Measurements from ENCODE around the gene MBTPS1. TPM values are rescaled to one million over a fixed set of nuclear protein-coding genes. Genes with fewer than 3 reads are reported as not detected.

MBTPS1 gene
- polyA plus RNA-seq, 3 donors, result 29.8 to 56.3 (median 46.8) TPM

DNA sequence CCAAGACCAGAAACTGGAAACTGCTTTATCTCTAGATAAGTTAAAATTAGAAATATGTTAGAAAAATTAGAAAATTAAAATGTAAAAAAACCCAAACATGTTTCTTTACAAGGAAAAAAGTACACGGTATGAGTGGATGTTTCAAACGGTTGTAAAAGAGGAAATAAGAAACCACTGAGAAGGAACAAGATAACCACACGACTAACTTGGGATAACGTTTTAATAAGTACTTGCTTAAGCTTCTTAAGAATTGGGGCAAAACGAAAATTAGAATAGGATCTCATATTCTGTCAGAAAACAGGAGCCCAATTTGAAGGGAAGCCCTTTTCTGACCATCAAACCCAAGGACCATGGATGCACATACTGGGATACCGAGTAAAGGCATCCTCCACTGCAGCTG lies 31.0 kb downstream of the MBTPS1 start:
- H3K27ac ChIP-seq (ENCODE audit: low read depth, low read length), result no peak overlapping the region
- 36 to 64% (median 42%) methylated on average over 6 of the region's 6 CpGs for WGBS, 3 donors

DNA sequence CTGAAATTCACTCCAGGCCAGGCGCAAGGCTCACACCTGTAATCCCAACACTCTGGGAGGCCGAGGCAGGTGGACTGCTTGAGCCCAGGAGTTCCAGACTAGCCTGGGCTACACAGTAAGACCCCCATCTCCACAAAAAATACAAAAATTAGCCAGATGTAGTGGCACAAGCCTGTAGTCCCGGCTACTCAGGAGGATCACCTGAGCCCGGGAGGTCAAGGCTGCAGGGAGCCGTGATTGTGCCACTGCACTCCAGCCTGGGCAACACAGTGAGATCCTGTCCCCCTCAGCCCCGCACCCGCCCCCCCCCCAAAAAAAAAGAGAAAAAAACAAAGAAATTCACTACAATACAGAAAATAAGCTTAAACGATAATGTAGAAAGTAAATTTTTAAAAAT lies 31.5 kb downstream of the MBTPS1 start:
- 72 to 79% (median 75%) methylated on average over 8 of the region's 8 CpGs for WGBS, 3 donors
- H3K27ac ChIP-seq (ENCODE audit: low read depth, low read length), result no peak overlapping the region

DNA sequence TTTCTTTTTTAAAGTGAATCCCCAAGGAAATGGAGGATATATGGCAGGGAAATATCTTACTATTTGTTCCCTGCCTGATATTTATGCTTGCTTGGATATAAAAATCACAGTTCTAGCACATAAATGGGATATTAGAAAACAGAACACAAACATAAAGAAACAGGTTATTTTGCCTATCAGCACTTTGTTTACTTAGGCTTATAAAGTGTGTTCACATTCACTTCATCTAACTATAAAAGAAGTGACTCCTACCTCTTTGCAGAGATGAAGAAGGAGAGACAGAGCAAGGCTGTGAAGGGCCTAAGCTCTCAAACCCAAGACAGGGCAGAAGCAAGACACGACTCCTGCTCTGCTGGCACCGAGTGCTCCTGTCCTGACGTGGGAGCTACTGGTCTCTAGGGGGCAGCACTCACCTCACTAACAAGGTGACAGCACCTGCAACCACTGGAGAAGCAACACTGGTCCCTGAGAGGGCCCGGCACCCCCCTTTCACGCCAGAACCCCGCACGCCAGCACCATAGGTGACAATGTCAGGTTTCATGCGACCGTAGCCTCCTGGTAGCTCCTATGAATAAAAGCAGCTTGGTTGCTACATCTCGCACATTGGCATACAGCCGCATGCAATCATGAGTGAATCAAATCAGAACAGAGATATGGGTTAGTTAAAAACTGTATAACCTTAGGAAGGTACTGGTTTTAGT lies 32.0 kb downstream of the MBTPS1 start:
- WGBS, 3 donors, result 46 to 60% (median 52%) methylated on average over 11 of the region's 11 CpGs
- no peak overlapping the region for H3K27ac ChIP-seq (ENCODE audit: low read depth, low read length)

DNA sequence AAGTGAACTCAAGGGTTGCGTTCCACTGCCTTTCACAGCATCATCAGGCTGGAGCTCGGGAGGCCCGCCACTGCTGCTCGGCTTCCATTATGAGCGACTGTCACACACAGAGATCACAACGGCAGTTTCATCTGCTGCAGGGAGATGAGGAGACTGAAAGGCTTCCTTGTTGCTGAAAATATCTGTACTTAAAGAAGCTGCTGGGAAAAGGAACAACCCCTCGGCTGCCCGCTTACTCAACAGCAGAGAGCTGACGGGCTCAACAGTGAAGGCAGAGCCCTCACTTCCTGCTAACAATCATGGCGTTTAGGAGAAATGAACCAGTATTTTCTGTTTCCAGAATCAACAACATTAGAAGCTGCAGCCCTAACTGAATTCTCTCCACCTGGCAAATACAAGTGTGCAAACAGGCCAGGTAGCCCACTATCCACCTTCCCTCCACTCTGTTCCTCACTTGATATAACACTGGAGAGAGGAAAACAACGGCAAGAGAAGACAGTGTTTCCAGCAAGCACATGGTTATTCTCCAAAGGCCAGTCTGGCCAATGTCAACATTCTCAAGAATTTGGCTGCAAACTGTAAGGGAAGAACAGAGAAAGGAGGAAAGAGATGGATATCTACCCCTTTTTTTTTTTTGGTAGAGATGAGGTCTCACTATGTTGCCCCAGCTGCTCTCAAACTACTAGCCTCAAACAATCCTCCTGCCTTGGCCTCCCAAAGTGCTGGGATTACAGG lies 33.7 kb downstream of the MBTPS1 start:
- WGBS, 3 donors, result 51 to 86% (median 60%) methylated on average over 11 of the region's 11 CpGs
- no peak overlapping the region for H3K27ac ChIP-seq (ENCODE audit: low read depth, low read length)

DNA sequence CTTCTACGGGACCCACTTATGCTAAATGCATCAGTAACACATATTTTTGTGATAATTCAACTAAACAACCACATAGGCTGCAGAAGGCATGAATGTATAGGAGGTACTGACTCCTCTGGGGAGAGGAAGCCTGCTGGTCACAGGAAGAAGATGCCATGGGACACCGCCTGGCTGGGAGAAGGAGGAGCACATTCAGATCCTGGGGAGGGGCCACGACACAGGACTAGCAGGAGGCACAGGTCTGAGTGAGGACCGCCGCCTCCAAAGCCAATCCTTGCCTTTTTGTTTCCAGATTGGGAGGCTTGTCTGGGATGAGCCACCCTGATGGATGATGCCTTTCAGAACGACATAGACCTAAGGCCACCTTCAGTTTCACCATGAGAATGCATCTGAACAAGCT lies 34.6 kb downstream of the MBTPS1 start:
- no peak overlapping the region for H3K27ac ChIP-seq (ENCODE audit: low read depth, low read length)
- 87 to 88% (median 88%) methylated on average over 6 of the region's 6 CpGs for WGBS, 3 donors

DNA sequence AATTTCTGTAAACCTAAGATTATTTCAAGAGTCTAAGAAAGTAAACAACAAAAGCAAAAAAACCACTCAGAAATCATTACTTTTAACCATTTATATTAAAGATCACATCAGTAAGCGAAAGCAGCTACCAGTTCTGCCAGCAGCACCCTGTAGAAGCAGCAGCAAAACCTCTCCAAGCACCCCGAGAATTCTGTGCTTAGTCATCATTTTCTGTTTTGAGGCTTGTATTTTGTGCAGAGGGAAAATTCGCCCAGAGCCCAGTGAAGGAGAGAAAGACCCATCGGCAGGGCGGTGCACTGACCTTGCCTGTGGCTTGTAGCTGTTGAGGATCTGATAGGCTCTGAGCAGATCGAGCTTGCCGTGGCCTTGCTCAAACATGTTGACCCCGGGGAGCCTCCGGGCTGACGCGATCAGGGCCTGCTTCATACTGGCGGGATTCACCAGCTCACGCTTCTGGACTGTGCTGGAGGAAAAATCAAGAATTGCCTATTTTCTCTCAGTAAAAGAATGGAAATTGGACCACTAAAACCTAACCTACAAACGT lies 35.2 kb downstream of the MBTPS1 start:
- H3K27ac ChIP-seq (ENCODE audit: low read depth, low read length), result no peak overlapping the region
- 80 to 91% (median 81%) methylated on average over 14 of the region's 14 CpGs for WGBS, 3 donors

DNA sequence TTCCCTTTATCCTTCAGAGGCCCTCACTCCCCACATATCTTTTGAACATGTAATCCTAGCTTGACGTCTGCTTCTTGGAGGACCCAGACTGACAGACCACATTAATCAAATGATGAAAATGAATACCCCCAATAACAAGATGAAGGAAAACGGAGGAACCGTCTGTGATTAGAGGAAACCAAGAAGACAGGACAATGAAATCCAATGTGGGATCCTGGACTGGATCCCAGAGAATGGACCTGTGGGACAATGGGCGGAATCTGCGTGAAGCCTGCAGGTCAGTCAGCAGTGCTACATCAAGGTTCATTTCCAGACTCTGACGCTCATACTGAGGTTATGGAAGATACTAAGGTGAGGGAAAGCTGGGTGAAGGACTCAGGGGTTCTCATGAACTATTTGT lies 35.9 kb downstream of the MBTPS1 start:
- no peak overlapping the region for H3K27ac ChIP-seq (ENCODE audit: low read depth, low read length)
- 81 to 86% (median 83%) methylated on average over 6 of the region's 6 CpGs for WGBS, 3 donors

DNA sequence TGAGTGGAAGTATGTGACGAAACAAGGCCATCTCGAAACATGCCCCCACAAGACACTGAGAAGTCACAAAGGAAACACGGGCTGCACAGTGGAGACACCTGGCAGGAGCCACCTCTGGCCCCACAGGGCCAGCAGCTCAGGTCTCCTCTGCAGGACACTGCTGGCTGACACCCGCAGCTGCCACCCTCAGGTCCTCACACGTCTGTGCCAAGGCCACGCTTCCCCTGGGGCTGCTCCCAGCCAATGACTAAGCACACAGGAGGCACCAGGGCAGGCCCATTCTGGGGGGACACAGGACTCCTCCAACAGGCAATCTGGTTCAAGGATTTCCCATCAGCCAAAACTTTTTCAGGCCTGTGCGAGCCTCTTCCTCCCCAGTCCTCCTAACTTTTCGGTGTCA lies 36.4 kb downstream of the MBTPS1 start:
- no peak overlapping the region for H3K27ac ChIP-seq (ENCODE audit: low read depth, low read length)
- WGBS, 3 donors, result 71 to 82% (median 72%) methylated on average over 8 of the region's 8 CpGs

DNA sequence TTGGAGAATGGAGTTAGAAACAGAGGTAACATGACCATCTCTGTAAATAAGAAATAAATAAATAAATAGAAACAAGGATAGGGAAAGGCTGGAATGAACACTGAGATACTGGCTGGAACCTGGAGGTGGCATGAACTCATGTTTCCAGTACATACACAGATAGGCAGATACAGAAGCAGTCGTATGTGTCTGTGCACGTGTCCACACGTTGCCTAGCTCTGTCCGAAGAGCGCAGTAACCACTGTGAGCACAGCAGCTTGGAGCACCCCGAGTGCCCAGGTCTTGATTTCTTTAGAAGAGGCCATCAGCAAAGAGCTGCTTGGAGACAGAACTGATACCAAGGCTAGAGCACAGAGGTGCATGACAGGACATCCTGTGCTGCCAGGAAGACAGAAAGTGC lies 37.1 kb downstream of the MBTPS1 start:
- 87 to 96% (median 92%) methylated on average over 6 of the region's 6 CpGs for WGBS, 3 donors
- no peak overlapping the region for H3K27ac ChIP-seq (ENCODE audit: low read depth, low read length)

DNA sequence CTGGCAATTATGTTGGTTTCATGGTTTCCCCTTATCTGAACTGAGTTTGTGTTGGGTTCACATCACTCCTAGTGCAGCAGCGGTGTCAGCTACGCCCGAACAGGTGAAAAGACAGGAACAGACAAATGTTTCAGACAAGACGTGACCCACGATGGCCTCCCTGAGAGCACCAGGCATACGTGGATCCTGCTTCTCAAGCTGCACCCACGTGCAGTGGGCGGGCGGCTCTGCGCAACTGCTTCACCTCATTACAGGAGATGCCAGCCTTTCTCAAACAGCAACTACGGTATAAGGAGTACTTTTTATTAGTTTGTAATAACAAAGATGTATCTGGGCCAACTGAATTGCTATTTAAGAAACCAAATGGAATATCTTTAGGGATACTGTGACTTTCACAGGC lies 41.4 kb downstream of the MBTPS1 start:
- no peak overlapping the region for H3K27ac ChIP-seq (ENCODE audit: low read depth, low read length)
- WGBS, 3 donors, result 91 to 95% (median 91%) methylated on average over 11 of the region's 11 CpGs

DNA sequence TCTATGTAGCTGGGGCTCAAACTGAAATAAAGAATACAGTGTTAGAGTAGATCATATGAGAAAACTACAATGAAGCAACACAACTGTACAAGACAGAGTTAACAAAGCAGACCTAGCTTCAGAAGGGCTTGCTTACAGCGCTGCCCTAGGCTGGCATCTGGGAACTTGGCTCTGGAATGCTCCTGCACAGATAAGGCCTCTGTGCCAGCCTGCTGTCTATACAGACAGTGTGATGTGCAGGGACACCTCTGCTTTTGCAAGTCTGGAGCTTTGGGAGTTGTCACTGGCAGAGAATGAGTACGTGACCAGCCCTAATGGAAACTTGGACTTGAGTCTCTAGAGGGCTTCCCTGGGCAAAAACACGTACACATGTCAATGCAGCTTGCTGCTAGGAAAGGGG lies 42.0 kb downstream of the MBTPS1 start:
- H3K27ac ChIP-seq (ENCODE audit: low read depth, low read length), result no peak overlapping the region
- WGBS, 3 donors, result 76 to 88% (median 79%) methylated on average over 3 of the region's 3 CpGs

DNA sequence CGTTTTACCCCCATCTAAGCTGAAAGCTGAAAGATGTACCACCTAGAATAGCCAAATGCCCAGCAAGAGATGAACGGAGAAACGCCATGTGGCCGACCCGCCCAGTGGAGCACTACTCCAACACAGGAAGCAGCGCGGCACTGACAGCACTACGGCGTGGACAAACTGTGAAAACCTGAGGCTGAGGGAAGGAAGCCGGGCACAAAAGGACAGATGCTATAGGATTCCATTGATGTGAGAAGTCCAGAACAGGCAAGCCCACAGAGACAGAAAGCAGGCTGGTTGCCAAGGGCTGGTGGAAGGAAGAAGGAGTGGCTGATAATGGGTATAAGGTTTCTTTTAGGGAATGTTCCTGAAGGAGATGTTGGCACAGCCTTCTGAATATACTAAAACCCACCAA lies 44.7 kb downstream of the MBTPS1 start:
- 77 to 80% (median 78%) methylated on average over 10 of the region's 10 CpGs for WGBS, 3 donors
- no peak overlapping the region for H3K27ac ChIP-seq (ENCODE audit: low read depth, low read length)

DNA sequence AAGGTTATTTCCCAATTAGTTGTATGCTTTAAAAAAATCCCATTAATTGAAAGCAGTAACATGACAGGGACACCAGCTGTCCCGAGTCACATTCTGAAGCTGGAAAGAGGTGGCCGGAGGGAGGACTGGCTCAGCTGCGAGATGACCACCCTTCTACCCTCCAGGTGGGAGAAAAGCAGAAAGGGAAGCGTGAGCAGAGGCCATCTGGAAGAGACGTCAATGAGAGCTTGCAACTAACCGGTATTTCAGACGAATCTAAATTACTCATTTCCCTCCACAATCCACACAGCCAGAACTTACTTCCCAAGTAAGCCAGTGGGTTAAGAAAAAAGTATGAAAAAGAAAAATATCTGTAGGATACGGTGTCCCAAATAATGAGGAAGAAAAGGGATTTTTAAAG lies 45.6 kb downstream of the MBTPS1 start:
- H3K27ac ChIP-seq (ENCODE audit: low read depth, low read length), result no peak overlapping the region
- WGBS, 3 donors, result 79 to 92% (median 86%) methylated on average over 8 of the region's 8 CpGs

DNA sequence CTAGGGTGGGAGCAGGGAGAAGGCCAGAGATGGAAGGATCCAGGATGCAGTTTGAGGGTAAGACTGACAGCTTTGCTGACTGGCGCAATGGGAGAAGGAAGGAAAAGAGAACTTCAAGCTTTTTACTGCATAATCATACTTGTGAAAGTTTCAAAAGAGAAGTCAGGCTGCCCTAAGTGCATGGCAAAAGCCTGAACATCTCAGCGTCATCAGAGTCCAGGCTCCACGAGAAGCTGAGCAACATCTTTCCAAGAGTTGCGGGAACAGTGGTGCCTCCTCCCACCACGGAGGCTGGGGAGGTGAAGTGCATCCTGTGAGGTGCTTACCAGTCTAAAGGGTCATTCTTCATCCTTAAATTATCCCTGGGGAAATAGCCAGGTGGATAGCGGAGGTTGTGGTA lies 47.2 kb downstream of the MBTPS1 start:
- H3K27ac ChIP-seq (ENCODE audit: low read depth, low read length), result no peak overlapping the region
- WGBS, 3 donors, result 69 to 88% (median 72%) methylated on average over 6 of the region's 6 CpGs

DNA sequence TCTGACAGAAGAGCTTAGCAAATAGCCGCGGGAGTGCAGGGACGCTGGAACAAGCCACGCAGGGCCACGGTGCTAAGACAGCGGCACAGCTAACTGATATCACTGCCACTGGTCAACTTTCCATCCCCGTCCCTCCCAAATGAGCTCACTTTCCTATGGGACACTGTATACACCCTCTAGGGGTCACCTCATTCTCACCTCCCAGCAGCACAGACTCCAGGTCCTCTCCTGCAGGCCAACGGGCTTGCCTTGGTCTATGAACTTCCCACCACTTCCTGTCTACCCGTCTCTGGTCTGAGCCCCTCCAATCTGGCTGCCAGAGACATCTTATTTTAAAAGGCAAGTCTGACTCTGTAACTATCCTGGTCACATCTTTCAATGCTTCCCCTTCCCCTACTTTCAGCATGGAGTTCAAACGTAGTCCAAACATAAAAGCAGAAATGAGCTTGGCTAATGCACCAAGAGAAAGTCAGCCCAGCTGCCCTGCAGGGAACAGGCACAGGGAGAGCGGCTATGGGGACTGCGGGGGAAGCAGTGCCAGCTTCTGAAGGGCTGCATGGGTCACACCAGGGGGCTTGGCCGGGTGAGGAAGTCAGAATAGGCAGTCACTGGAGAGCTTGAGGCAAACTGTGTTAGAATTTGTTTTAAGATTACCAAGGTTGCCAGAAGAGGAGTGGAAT lies 47.8 kb downstream of the MBTPS1 start:
- no peak overlapping the region for H3K27ac ChIP-seq (ENCODE audit: low read depth, low read length)
- WGBS, 3 donors, result 80 to 89% (median 82%) methylated on average over 13 of the region's 13 CpGs

DNA sequence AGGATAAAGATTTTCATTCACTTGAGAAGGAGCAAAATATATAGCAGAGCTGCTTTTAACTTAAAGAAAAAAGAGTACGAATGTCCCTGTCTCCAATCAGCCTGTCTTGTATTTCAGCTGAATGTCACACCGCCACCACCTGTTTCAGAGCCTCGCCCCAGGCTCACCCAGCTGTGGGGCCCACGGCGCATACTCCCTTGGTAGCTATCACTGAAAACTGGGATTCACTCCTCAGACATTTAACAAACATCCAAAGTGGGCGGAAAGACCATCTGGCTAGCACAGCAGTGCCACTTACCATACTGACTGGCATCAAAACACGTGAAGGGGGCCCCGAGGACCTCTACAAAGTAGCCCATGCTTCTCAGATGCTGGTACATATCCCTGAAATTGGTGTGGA lies 48.7 kb downstream of the MBTPS1 start:
- H3K27ac ChIP-seq (ENCODE audit: low read depth, low read length), result no peak overlapping the region
- WGBS, 3 donors, result 93 to 95% (median 95%) methylated on average over 8 of the region's 8 CpGs

DNA sequence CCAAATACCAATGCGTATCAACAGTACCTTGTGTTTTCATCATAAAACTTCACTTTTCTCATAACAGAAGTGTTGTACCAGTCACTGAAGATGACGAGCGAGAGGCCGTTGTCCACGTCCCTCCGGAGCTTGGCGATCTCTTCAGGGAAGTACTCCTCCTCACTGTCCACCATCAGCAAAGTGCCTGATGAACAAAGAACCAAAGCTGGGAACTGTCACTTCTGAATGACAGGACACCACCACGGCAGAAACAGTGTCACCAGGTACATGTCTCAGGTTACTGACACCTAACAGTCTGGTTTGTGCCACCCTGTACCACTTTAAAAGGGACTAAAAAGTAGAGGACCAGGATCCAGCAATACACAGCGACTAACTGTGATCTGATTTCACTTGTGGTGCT lies 49.1 kb downstream of the MBTPS1 start:
- WGBS, 3 donors, result 93 to 94% (median 93%) methylated on average over 9 of the region's 9 CpGs
- no peak overlapping the region for H3K27ac ChIP-seq (ENCODE audit: low read depth, low read length)

DNA sequence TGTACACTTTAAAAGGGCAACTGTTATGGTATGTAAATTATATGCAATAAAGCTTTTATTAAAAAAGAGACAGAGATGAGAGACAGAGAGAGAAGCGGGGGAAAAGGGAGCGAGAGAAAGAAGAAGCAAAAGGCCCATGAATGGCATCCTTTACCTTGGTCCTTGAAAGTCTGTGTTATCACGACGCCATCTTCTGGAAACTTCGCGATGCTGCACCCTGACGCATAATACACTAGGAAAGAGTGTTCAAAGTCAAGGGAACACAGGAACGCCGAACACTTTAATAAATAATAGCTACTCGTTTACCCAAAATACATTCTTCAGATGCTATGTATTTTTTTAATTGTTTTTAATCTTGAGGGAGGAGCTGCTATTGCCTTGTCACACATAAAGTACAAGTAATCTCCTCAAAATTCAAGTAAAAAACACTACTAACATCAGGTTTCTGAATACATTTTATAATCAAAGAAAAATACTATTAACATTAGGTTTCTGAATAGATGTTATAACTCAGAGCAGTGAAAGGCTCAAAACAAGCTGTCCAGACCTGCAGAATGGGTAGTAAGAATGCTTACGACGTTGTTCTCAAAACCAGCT lies 51.1 kb downstream of the MBTPS1 start:
- 38 to 57% (median 44%) methylated on average over 12 of the region's 12 CpGs for WGBS, 3 donors

DNA sequence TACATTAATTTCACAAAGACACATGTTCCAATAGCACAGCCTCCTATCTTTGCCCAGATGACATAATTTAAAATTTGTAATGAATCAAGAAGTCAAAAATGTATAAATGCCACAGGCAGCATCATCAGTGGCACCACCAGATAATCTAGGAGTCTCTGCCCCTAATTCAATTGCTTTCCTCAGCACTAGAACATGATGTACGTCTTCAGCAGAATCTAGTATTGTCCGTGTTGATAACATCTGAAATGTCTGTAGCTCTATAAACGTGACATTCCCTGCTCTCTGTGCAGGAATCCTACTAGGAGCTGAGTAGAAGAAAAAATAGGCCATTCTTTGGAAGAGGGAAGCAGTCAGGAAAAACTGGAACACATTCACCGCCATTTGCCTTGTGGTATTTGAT lies 52.8 kb downstream of the MBTPS1 start:
- no peak overlapping the region for H3K27ac ChIP-seq (ENCODE audit: low read depth, low read length)
- WGBS, 3 donors, result 90 to 95% (median 95%) methylated on average over 4 of the region's 4 CpGs

More for the DNA sequence above, 51.1 kb downstream of the MBTPS1 start:
- no peak overlapping the region for H3K27ac ChIP-seq (ENCODE audit: low read depth, low read length)
